Breast epithelium (tissue), 3 donors: ENCODE measurements around the gene CFAP46.

Experiments used
- POLR2A ChIP-seq: fragments of 450-650 bp; IDR thresholded peaks from one replicate; pipeline ENCODE4 v1.6.1; 2016; ENCODE audit warnings: antibody characterized with exemption, mild to moderate bottlenecking, moderate library complexity
- TF ChIP-seq, protein P1 (sequence below), 3 donors: fragments of 450-650 bp; IDR thresholded peaks; one replicate each; pipeline ENCODE4 v1.5.1; 2016 to 2017; ENCODE audit warnings: antibody characterized with exemption in 3 of 3, mild to moderate bottlenecking in 3 of 3, moderate library complexity in 3 of 3

DNA sequence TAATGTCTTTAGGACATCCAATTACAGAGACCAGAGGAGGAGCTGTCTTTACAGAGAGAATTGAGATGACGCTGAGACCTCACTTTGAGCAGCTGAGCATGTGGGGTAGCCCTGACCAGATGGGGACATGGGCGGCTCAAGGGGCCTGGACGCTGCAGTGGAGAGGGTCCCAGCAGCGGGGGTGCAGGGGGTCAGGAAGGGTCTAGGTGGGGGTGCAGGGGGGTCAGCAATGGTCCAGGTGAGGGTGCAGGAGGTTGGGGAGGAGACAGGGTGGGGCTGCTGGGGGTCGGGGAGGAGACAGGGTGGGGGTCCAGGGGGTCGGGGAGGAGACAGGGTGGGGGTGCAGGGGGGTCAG lies 43.2 kb upstream of the CFAP46 start:
- TF ChIP-seq, protein P1, sequence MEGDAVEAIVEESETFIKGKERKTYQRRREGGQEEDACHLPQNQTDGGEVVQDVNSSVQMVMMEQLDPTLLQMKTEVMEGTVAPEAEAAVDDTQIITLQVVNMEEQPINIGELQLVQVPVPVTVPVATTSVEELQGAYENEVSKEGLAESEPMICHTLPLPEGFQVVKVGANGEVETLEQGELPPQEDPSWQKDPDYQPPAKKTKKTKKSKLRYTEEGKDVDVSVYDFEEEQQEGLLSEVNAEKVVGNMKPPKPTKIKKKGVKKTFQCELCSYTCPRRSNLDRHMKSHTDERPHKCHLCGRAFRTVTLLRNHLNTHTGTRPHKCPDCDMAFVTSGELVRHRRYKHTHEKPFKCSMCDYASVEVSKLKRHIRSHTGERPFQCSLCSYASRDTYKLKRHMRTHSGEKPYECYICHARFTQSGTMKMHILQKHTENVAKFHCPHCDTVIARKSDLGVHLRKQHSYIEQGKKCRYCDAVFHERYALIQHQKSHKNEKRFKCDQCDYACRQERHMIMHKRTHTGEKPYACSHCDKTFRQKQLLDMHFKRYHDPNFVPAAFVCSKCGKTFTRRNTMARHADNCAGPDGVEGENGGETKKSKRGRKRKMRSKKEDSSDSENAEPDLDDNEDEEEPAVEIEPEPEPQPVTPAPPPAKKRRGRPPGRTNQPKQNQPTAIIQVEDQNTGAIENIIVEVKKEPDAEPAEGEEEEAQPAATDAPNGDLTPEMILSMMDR (IDR thresholded peaks at IDR 0.05) = no peak
- TF ChIP-seq POLR2A = no peak
